Endothelial cell of umbilical vein (primary cell): ENCODE data around the gene IL1R2. TPM values are rescaled to one million over a fixed set of nuclear protein-coding genes. Genes with fewer than 3 reads are reported as not detected.

Experiments
- BruUV-seq: library from RNA; stranded (reverse); fragments of 400-500 nt; replicated peaks from 2 replicates; lab custom pipeline; 2021; lab: Mats Ljungman, UMichigan
- CTCF ChIA-PET: fragments of 300-600, 350-600 bp; sonication (Branson Sonifier 250); formaldehyde crosslinking; loops from one replicate; lab custom pipeline; 2021; ENCODE audit warnings: antibody characterized with exemption, inconsistent platforms; lab: Charles Lee
- POLR2A ChIA-PET: fragments of 300-600, 350-600 bp; sonication (Branson Sonifier 250); formaldehyde crosslinking; loops from one replicate; lab custom pipeline; 2021; ENCODE audit warnings: antibody characterized with exemption, inconsistent platforms; lab: Charles Lee
- DNase-seq: peaks from one replicate; pipeline ENCODE4 v3.0.0-alpha.2; 2011; ENCODE audit warnings: low read depth, low spot score
- FAIRE-seq: peaks from 2 replicates; lab custom pipeline; 2011; peaks lifted over from hg19 to GRCh38; lab: Jason Lieb, UNC
- H2AFZ ChIP-seq: 2 replicates; pipeline ENCODE4 v1.6.0; 2012; ENCODE audit warnings: low read depth, low read length, control low read depth, inconsistent platforms
- H3K27ac ChIP-seq: 2 replicates; pipeline ENCODE4 v1.5.1; 2011; ENCODE audit warnings: low read depth, mild to moderate bottlenecking, control low read depth, low read length, moderate library complexity; ENCODE audit not compliant: insufficient read depth
- H3K27me3 ChIP-seq, 2 experiments: 2 replicates each; pipeline versions ENCODE4 v1.6.0 to v1.6.1; 2011; ENCODE audit warnings: low read length in 2 of 2, mixed read lengths in 1 of 2; ENCODE audit not compliant: control insufficient read depth in 2 of 2, insufficient read depth in 2 of 2
- H3K36me3 ChIP-seq, 2 experiments: 2 replicates in 1 of 2; 3 replicates in 1 of 2; pipeline ENCODE4 v1.5.1; 2011; ENCODE audit warnings: low read length in 2 of 2, mild to moderate bottlenecking in 1 of 2, moderate library complexity in 1 of 2; ENCODE audit not compliant: control insufficient read depth in 2 of 2, insufficient read depth in 2 of 2; ENCODE audit errors: extremely low read depth in 1 of 2
- H3K4me1 ChIP-seq: 3 replicates; pipeline ENCODE4 v1.5.1; 2011; ENCODE audit warnings: mild to moderate bottlenecking, low read length; ENCODE audit not compliant: control insufficient read depth, insufficient read depth; ENCODE audit errors: extremely low read depth
- H3K4me2 ChIP-seq: 2 replicates; pipeline ENCODE4 v1.6.1; 2011; ENCODE audit warnings: low read length, control low read depth, mixed read lengths; ENCODE audit not compliant: insufficient read depth
- H3K4me3 ChIP-seq, 3 experiments: fragments of 200-600 bp in 1 of 3; sonication (generic), shearing (Covaris generic) in 1 of 3; replicated peaks in 1 of 3; 2 replicates each; pipeline ENCODE4 v1.5.1; 2011 to 2016; ENCODE audit warnings: control low read depth in 3 of 3, low read length in 3 of 3, mild to moderate bottlenecking in 2 of 3, inconsistent platforms in 1 of 3, low read depth in 1 of 3, moderate library complexity in 1 of 3; ENCODE audit not compliant: insufficient read depth in 1 of 3
- H3K79me2 ChIP-seq: 2 replicates; pipeline ENCODE4 v1.6.0; 2012; ENCODE audit warnings: low read length, inconsistent platforms; ENCODE audit not compliant: control insufficient read depth, insufficient read depth
- H3K9ac ChIP-seq: replicated peaks from 2 replicates; pipeline ENCODE3; 2011; ENCODE audit warnings: low read length, control low read depth; ENCODE audit not compliant: insufficient read depth; ENCODE audit errors: extremely low read depth
- H3K9me1 ChIP-seq: replicated peaks from 3 replicates; pipeline ENCODE4 v1.6.0; 2011; ENCODE audit warnings: mild to moderate bottlenecking, low read length; ENCODE audit not compliant: control insufficient read depth, insufficient read depth; ENCODE audit errors: extremely low read depth
- H3K9me3 ChIP-seq: replicated peaks from 2 replicates; pipeline ENCODE4 v1.5.1; 2012; ENCODE audit warnings: low read length, inconsistent platforms; ENCODE audit not compliant: control insufficient read depth, insufficient read depth
- H4K20me1 ChIP-seq: replicated peaks from 2 replicates; pipeline ENCODE3; 2011; ENCODE audit warnings: mild to moderate bottlenecking, low read length; ENCODE audit not compliant: control insufficient read depth, insufficient read depth; ENCODE audit errors: extremely low read depth
- CTCF ChIP-seq, 2 donors: IDR thresholded peaks; 1 replicate in 1 of 2; 2 replicates in 1 of 2; pipeline ENCODE4 v1.5.1; 2011; ENCODE audit warnings: low read length in 2 of 2, mild to moderate bottlenecking in 2 of 2, moderate library complexity in 2 of 2, control low read depth in 1 of 2, inconsistent platforms in 1 of 2, low read depth in 1 of 2; ENCODE audit not compliant: insufficient read depth in 1 of 2; ENCODE audit errors: extremely low read depth in 1 of 2
- EZH2 ChIP-seq: IDR thresholded peaks from 2 replicates; pipeline ENCODE4 v1.6.1; 2012; ENCODE audit warnings: borderline replicate concordance, low read depth, mild to moderate bottlenecking, moderate library complexity, low read length, inconsistent platforms; ENCODE audit not compliant: severe bottlenecking
- FOS ChIP-seq: IDR thresholded peaks from 2 replicates; pipeline ENCODE4 v1.6.1; 2011; ENCODE audit warnings: mild to moderate bottlenecking, low read length, moderate library complexity, borderline replicate concordance; ENCODE audit not compliant: insufficient read depth
- GATA2 ChIP-seq: IDR thresholded peaks from 2 replicates; pipeline ENCODE4 v1.7.0; 2011; ENCODE audit warnings: low read depth, mild to moderate bottlenecking, moderate library complexity, mixed read lengths, low read length; ENCODE audit not compliant: insufficient read length, insufficient read depth
- JUN ChIP-seq: IDR thresholded peaks from 2 replicates; pipeline ENCODE4 v1.6.1; 2011; ENCODE audit warnings: borderline replicate concordance, low read depth; ENCODE audit not compliant: insufficient read length, insufficient read depth
- MYC ChIP-seq: IDR thresholded peaks from one replicate; pipeline ENCODE4 v1.6.1; 2011; ENCODE audit warnings: mild to moderate bottlenecking, low read depth, low read length
- POLR2A ChIP-seq: IDR thresholded peaks from 2 replicates; pipeline ENCODE4 v1.6.1; 2012; ENCODE audit warnings: low read depth, mild to moderate bottlenecking, control low read depth, low read length
- POLR2AphosphoS5 ChIP-seq: IDR thresholded peaks from 2 replicates; pipeline ENCODE4 v1.6.1; 2012; ENCODE audit warnings: low read depth, mild to moderate bottlenecking, control low read depth, low read length, moderate library complexity; ENCODE audit not compliant: insufficient read depth
- dilution Hi-C: fragments of 300-500 bp; cut with MboI; formaldehyde crosslinking; loops from one replicate; pipeline ENCODE4 v1.15.0; 2019; ENCODE audit warnings: low sequenced_read_pairs; ENCODE audit not compliant: extremely low pct_ligation_motif_present
- intact Hi-C: fragments of 100-400 bp; cut with micrococcal nuclease; formaldehyde crosslinking; loops from one replicate; pipeline ENCODE4 v1.10.0; 2022
- polyA plus RNA-seq, 4 experiments: library from polyadenylated mRNA; depleted of rRNA in 3 of 4; stranded (reverse) in 3 of 4; unstranded in 1 of 4; fragments of >200 nt; gene quantifications; 2 replicates each; pipeline versions ENCODE4 v1.2.1 to v1.2.3, GENCODE V29; 2011 to 2012; ENCODE audit warnings: missing spikeins in 1 of 4
- total RNA-seq: library from RNA; stranded (reverse); gene quantifications from 2 replicates; pipeline ENCODE4 v1.2.3, GENCODE V29; 2021
- TF ChIP-seq, protein P1 (sequence below): IDR thresholded peaks from 2 replicates; pipeline ENCODE4 v1.6.1; 2011; ENCODE audit not compliant: insufficient read depth, insufficient read length

Gene IL1R2
- total and polyA plus RNA-seq, 2 donors (not counting 3 experiments of a cell fraction or from before 2014, with no cell fraction given), result not detected

DNA sequence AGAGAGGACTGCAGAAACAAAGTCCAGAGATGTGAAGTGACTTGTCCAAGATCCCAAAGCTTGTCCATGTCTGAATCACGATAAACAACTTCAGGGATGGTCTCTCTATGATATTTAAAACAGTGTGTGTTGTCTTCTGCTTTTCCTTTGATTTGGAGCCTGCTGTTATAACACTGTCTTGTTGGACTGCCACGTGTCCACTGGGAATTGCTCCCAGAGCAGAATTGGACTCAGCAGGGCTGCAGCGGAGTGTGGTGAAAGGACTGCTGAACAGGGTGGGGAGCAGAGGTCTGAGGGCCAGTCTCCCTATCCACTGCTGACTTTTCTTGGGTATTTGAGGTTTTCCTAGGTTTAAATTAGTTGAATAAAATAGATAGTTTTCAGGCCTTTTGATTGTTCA is 68.3 kb downstream of the IL1R2 start:
- H3K4me1 ChIP-seq, result peaks cover 17% of the 10 kb centered on the region
- no peak overlapping the region for H3K27ac ChIP-seq
- no TSS peak for BruUV-seq
- H4K20me1 ChIP-seq, result no peaks in the 10 kb centered on the region
- ChIA-PET POLR2A (no interaction called here), CTCF (no interaction called here)
- no peak for DNase-seq
- no peak overlapping the region for H3K9ac ChIP-seq
- intact Hi-C loops (loop anchor here (5.0 kb wide), 2 partner anchors 38 to 77 kb away; no protein-coding TSS in a partner anchor), dilution Hi-C loops (no loop called here)
- no peaks in the 10 kb centered on the region for H3K9me3 ChIP-seq
- no peak overlapping the region for H3K4me3 ChIP-seq
- no peak for FAIRE-seq
- H3K4me2 ChIP-seq, result no peak overlapping the region
- no peak for TF ChIP-seq POLR2AphosphoS5
- TF ChIP-seq, protein P1, sequence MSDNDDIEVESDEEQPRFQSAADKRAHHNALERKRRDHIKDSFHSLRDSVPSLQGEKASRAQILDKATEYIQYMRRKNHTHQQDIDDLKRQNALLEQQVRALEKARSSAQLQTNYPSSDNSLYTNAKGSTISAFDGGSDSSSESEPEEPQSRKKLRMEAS, result no peak
- no peak for TF ChIP-seq GATA2
- TF ChIP-seq JUN, result no peak
- TF ChIP-seq POLR2A, result no peak
- TF ChIP-seq CTCF (IDR thresholded peaks at IDR 0.05; ENCODE audit: extremely low read depth in 1 of 2, insufficient read depth in 1 of 2, low read depth in 1 of 2, low read length in 2 of 2), result no peak
- TF ChIP-seq FOS, result no peak
- TF ChIP-seq MYC, result no peak
- no peak for TF ChIP-seq EZH2
- H3K9me1 ChIP-seq, result no peaks in the 10 kb centered on the region
- H3K36me3 ChIP-seq, result no peaks in the 10 kb centered on the region
- no peaks in the 10 kb centered on the region for H3K79me2 ChIP-seq
- no peaks in the 10 kb centered on the region for H3K27me3 ChIP-seq
- no peak overlapping the region for H2AFZ ChIP-seq
